ENCODE measurements around the gene PRIMPOL. TPM values are rescaled to one million over a fixed set of nuclear protein-coding genes. Genes with fewer than 3 reads are reported as not detected.
"Not testable (repeated sequence)": the region's sequence is repeated elsewhere in the genome, so short reads cannot be mapped to it uniquely, and the experiment has no call there.

The PRIMPOL gene
- total RNA-seq: 10.6 and 19.9 TPM in 2 replicates

DNA sequence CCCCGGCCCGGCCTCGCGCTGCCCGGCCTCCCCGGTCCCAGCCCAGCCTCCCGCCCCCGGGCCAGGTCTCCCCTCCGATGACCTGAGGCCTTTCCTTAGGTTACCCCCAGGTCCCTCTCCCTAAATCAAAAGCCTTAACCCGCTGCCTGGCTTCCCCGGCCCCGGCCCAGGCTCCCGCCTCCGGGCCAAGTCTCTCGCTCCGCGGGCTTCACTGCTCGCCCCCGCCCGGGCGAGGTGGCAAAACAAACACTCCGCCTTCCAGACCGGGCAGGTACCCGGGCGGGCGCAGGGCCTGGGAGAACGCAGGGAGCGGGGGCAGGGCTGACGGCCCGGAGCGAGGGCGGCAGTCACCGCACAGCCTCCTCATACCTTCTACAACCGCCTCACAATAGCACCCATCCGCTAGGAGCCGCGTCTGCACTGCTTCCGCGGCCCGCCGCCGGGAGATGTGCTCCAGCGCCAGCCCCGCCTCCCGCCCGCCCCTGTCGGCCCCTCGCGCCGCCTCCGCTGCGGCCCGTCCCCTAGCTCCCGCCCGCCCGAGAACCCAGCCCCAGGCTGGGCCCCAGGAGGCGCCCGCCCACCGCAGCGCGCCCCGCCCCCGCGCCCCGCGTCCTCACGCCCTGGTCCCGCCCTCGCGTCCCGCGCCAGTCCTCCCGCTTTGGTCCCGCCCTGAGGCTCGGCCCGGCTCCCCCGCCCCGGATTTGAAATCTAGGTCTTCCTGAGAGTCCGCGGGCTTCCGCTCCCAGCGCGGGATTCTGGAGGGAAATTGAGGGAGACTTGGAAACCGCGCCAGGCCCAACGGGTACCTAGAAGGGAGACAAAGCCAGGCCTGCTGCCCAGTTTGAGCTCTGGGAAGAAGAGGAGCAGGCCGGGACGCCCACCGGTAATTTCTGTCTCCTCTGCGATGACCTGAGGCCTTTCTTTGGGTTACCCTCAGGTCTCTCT, at the start of gene PRIMPOL, which contains the start of gene CASP3:
TSS of gene PRIMPOL (plus strand) at position 713 of the 945 bp plus-strand sequence. CDS start 7,403 bp downstream, outside the sequence.
TSS of gene CASP3 (minus strand) at position 422 of the 945 bp plus-strand sequence. CDS start 10,994 bp downstream, outside the sequence.
- TF ChIP-seq, protein P1, sequence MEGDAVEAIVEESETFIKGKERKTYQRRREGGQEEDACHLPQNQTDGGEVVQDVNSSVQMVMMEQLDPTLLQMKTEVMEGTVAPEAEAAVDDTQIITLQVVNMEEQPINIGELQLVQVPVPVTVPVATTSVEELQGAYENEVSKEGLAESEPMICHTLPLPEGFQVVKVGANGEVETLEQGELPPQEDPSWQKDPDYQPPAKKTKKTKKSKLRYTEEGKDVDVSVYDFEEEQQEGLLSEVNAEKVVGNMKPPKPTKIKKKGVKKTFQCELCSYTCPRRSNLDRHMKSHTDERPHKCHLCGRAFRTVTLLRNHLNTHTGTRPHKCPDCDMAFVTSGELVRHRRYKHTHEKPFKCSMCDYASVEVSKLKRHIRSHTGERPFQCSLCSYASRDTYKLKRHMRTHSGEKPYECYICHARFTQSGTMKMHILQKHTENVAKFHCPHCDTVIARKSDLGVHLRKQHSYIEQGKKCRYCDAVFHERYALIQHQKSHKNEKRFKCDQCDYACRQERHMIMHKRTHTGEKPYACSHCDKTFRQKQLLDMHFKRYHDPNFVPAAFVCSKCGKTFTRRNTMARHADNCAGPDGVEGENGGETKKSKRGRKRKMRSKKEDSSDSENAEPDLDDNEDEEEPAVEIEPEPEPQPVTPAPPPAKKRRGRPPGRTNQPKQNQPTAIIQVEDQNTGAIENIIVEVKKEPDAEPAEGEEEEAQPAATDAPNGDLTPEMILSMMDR (IDR thresholded peaks at IDR 0.05; ENCODE audit: insufficient read depth, low read depth, low read length): no peak
- peak; percentile 94 for DNase-seq (ENCODE audit: low read depth)
- H3K4me3 ChIP-seq (ENCODE audit: low read depth, low read length): peak within 1 kb of the TSS; percentile 89

GRCh38 chr4:184600982-184601381, 48.6 kb upstream of the PRIMPOL start:
- H3K4me3 ChIP-seq (ENCODE audit: low read depth, low read length); DNase-seq (ENCODE audit: low read depth): not testable (repeated sequence)

DNA sequence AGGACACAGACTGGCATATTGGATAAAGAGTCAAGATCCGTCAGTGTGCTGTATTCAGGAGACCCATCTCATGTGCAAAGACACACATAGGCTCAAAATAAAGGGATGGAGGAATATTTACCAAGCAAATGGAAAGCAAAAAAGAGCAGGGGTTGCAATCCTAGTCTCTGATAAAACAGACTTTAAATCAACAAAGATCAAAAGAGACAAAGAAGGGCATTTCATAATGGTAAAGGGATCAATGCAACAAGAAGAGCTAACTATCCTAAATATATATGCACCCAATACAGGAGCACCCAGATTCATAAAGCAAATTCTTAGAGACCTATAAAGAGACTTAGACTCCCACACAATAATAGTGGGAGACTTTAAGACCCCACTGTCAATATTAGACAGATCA, 46.7 kb upstream of the PRIMPOL start:
- DNase-seq (ENCODE audit: low read depth); H3K4me3 ChIP-seq (ENCODE audit: low read depth, low read length): not testable (repeated sequence)

DNA sequence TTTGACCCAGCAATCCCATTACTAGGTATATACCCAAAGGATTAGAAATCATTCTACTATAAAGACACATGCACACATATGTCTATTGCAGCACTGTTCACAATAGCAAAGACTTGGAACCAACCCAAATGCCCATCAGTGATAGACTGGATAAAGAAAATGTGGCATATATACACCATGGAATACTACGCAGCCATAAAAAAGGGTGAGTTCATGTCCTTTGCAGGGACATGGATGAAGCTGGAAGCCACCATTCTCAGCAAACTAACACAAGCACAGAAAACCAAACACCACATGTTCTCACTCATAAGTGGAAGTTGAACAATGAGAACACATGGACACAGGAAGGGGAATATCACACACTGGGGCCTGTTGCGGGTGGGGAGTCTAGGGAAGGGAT, 42.1 kb upstream of the PRIMPOL start:
- not testable (repeated sequence) for H3K4me3 ChIP-seq (ENCODE audit: low read depth, low read length); DNase-seq (ENCODE audit: low read depth)

GRCh38 chr4:184612074-184612473, 37.5 kb upstream of the PRIMPOL start:
- H3K4me3 ChIP-seq (ENCODE audit: low read depth, low read length): no peak overlapping the region
- TF ChIP-seq, protein P1 (IDR thresholded peaks at IDR 0.05; ENCODE audit: insufficient read depth, low read depth, low read length): no peak
- DNase-seq (ENCODE audit: low read depth): no peak

GRCh38 chr4:184613405-184613804, 36.1 kb upstream of the PRIMPOL start:
- H3K4me3 ChIP-seq (ENCODE audit: low read depth, low read length): no peak overlapping the region
- DNase-seq (ENCODE audit: low read depth): no peak
- TF ChIP-seq, protein P1 (IDR thresholded peaks at IDR 0.05; ENCODE audit: insufficient read depth, low read depth, low read length): no peak

GRCh38 chr4:184614509-184614908, 35.0 kb upstream of the PRIMPOL start:
- TF ChIP-seq, protein P1 (IDR thresholded peaks at IDR 0.05; ENCODE audit: insufficient read depth, low read depth, low read length): no peak
- H3K4me3 ChIP-seq (ENCODE audit: low read depth, low read length): no peak overlapping the region
- DNase-seq (ENCODE audit: low read depth): no peak

DNA sequence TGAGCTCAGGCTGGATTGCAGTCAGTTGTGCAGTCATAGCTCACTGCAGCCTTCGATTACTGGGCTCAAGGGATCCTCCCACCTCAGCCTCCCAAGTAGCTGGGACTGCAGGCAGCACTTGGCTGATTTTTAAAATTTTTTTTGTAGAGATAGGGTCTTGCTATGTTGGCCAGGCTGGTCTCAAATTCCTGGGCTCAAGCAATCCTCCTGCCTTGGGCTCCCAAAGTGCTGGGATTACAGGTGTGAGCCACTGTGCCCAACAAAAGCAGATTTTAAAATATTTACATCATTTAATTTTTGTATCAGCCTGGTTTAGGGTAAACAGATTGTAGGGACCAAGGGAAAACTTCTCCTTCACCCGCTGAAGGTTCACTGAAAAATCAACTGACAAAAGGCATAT, 33.4 kb upstream of the PRIMPOL start:
- DNase-seq (ENCODE audit: low read depth); H3K4me3 ChIP-seq (ENCODE audit: low read depth, low read length): not testable (repeated sequence)

Measured in fibroblast of villous mesenchyme (primary cell).